ENCODE measurements around the gene CDKN1C.

DNA sequence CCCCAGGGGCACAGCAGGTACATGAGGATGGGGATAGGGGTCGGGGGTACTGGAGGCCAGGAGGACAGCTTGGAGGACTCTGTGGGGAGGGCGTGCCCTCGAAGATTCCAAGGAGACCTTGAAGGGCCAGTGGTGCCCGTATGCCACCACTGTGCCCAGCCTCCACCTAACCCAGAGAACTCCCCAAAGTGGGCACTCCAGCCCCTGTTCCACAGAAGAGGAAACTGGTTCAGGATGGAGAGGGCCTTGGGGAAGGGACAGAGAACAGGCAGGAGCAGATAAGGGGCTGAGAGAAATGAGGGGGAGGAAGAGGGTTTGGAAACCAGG is 45.8 kb upstream of the CDKN1C start:
- TF ChIP-seq, protein P1, sequence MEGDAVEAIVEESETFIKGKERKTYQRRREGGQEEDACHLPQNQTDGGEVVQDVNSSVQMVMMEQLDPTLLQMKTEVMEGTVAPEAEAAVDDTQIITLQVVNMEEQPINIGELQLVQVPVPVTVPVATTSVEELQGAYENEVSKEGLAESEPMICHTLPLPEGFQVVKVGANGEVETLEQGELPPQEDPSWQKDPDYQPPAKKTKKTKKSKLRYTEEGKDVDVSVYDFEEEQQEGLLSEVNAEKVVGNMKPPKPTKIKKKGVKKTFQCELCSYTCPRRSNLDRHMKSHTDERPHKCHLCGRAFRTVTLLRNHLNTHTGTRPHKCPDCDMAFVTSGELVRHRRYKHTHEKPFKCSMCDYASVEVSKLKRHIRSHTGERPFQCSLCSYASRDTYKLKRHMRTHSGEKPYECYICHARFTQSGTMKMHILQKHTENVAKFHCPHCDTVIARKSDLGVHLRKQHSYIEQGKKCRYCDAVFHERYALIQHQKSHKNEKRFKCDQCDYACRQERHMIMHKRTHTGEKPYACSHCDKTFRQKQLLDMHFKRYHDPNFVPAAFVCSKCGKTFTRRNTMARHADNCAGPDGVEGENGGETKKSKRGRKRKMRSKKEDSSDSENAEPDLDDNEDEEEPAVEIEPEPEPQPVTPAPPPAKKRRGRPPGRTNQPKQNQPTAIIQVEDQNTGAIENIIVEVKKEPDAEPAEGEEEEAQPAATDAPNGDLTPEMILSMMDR (conservative IDR thresholded peaks at IDR 0.05; ENCODE audit: low read depth, low read length) = no peak
- no peak for TF ChIP-seq EZH2 (IDR thresholded peaks at IDR 0.05; ENCODE audit: low read length, unreplicated experiment)
